Pancreas (tissue), 10 donors: ENCODE measurements around the gene RALGPS2. TPM values are rescaled to one million over a fixed set of nuclear protein-coding genes. Genes with fewer than 3 reads are reported as not detected.
A peak's percentile ranks its signal among the peaks of the same experiment; 100 is the strongest.

Source experiments
- ATAC-seq, 4 donors: fragments of 200-7000 bp; cut with Tn5 transposase; one replicate each; pipeline versions ENCODE4 v1.8.0 to v1.9.1; 2020; ENCODE audit warnings: mild to moderate bottlenecking in 4 of 4, moderate library complexity in 4 of 4
- DNase-seq, 6 donors: peaks; one replicate each; pipeline ENCODE4 v3.0.0-alpha.2; 2020
- FAIRE-seq: peaks from 2 replicates; lab custom pipeline; 2012; peaks lifted over from hg19 to GRCh38; lab: Jason Lieb, UNC
- H3K27ac ChIP-seq, 4 donors: fragments of 200-600 bp; sonication (generic); 1 replicate in 3 of 4; 2 replicates in 1 of 4; pipeline versions ENCODE4 v1.5.0 to v1.8.0; 2020
- H3K27me3 ChIP-seq, 4 donors: fragments of 200-600 bp; one replicate each; pipeline ENCODE4 v1.8.0; 2021
- H3K36me3 ChIP-seq, 3 donors: fragments of 200-600 bp; sonication (generic) in 1 of 3; one replicate each; pipeline versions ENCODE4 v1.5.0 to v1.8.0; 2020 to 2021
- H3K4me1 ChIP-seq, 3 donors: fragments of 200-600 bp; one replicate each; pipeline ENCODE4 v1.8.0; 2021
- H3K4me3 ChIP-seq, 4 donors: fragments of 200-600 bp; sonication (generic) in 2 of 4; one replicate each; pipeline versions ENCODE4 v1.5.0 to v1.8.0; 2020 to 2021
- H3K9me3 ChIP-seq, 4 donors: fragments of 200-600 bp; one replicate each; pipeline ENCODE4 v1.8.0; 2021
- WGBS, 2 donors: extraction: QIAGEN DNeasy Blood & Tissue Kit; methylation state at CpG; one replicate each; pipeline ENCODE4 v1.1.7; 2013; 5-methylcytosine and 5-hydroxymethylcytosine counted together
- intact Hi-C, 3 donors: fragments of 100-400 bp; cut with DNase I; formaldehyde crosslinking; loops; one replicate each; pipeline versions ENCODE4 v1.11.1 to v1.14.2; 2022
- polyA plus RNA-seq, 2 donors: library from polyadenylated mRNA; stranded (reverse); fragments of 200-250 nt; gene quantifications; one replicate each; pipeline ENCODE4 v1.2.3, GENCODE V29; 2013
- total RNA-seq, 6 donors: library from RNA; stranded (reverse); fragmentation: NEBNext Ultra II Directional in 4 of 6; extraction: Animal tissue kit (Norgen Biotek cat#: 25700) in 4 of 6; gene quantifications; one replicate each; pipeline versions ENCODE4 v1.2.1 to v1.2.4, GENCODE V29; 2021 to 2023
- TF ChIP-seq, protein P1 (sequence below), 4 donors: fragments of 200-600 bp; sonication (generic) in 3 of 4; IDR thresholded peaks; one replicate each; pipeline versions ENCODE4 v1.5.0 to v1.8.0; 2021; ENCODE audit warnings: antibody characterized with exemption in 4 of 4
- donor health status: healthy with polysubstance abuse.
- donor health status: DM: no; HTN: no; CAD: no; lungs with moderate emphysema.
- donor health status: DM: no; HTN: no; CAD: no.
- donor health status: control.
- donor health status: control.
- donor health status: Bipolar disorder and iron deficiency.
- donor health status: DM: yes; HTN: yes; CAD: no.
- donor health status: DM: no; HTN: no; CAD: no.
- donor health status: DM: no; HTN: no; CAD: no.
- donor health status: DM: yes; HTN: yes; CAD: no.

RALGPS2 gene
- total and polyA plus RNA-seq, 8 donors = 1.9 to 11.6 (median 7.6) TPM

DNA sequence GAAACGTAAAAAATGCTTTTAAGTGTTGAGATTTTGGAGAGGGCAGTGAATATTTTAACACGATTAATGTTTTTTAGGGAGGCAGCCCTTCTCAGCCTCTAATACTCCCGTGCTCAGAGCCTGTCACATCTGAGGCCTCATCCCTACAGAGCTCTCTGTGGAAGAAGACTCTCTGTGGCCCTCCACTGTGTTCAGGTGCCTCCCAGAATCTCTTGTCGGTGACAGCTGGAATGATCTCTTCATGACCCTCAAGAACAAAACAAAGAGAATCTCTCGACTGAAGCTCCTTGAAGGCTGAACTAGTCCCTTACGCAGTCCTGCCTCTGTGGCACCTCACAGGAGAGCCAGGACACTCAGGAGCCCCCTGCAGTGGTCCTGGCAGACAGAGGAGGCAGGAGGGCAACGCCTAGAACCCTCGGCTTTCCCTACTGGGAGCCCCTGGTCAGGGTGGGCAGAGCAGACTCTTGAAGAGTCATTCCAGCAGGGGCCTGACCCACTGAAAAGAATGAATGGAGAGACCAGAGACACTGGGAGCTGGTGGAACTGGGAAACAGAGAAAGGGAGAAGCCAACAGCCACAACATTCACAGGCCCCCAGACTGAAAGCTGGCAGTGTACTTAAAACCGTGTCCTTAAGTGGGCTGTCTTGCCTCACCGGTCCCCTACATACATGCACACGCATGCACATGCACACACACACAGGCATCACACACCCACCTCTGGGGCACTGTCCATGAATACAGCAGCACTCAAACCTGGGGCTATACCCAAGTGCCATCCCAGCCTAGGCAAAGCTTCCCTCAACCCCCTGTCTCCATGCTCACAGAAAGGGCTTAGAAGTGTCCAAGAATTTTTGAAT lies 213.3 kb downstream of the RALGPS2 start:
- Histone ChIP-seq H3K36me3 (no peaks in the 10 kb centered on the region), H3K4me1 (no peaks in the 10 kb centered on the region), H3K27ac (peak overlapping the region in 2 of 4 donors; percentile 23 to 29), H3K4me3 (no peak overlapping the region), H3K9me3 (no peaks in the 10 kb centered on the region), H3K27me3 (no peaks in the 10 kb centered on the region)
- TF ChIP-seq, protein P1, sequence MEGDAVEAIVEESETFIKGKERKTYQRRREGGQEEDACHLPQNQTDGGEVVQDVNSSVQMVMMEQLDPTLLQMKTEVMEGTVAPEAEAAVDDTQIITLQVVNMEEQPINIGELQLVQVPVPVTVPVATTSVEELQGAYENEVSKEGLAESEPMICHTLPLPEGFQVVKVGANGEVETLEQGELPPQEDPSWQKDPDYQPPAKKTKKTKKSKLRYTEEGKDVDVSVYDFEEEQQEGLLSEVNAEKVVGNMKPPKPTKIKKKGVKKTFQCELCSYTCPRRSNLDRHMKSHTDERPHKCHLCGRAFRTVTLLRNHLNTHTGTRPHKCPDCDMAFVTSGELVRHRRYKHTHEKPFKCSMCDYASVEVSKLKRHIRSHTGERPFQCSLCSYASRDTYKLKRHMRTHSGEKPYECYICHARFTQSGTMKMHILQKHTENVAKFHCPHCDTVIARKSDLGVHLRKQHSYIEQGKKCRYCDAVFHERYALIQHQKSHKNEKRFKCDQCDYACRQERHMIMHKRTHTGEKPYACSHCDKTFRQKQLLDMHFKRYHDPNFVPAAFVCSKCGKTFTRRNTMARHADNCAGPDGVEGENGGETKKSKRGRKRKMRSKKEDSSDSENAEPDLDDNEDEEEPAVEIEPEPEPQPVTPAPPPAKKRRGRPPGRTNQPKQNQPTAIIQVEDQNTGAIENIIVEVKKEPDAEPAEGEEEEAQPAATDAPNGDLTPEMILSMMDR (IDR thresholded peaks at IDR 0.05) = no peak
- WGBS, 2 donors = 62 to 75% methylated on average over 11 of the region's 11 CpGs
- FAIRE-seq = no peak
- intact Hi-C loops = no loop called here
- DNase-seq = no peak
- ATAC-seq = peak in 1 of 4 donors; percentile 26

DNA sequence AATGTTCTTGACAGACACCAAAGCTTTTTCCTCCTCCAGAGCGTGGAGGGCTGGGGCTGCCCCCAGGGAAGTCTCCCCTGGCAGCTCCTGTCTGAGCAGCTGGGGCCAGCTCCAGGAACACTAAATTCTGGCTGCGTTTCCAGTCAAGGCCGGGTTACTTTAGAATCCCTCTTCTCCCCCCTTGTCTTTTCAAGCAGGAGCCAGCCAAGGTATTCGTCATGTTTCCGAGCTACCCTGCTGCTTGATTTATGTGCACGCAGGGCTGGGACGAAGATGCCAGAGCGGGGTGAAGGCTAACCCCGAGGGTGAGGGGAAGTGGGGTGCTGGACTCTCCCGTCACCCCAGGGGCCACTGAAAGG lies 213.9 kb downstream of the RALGPS2 start:
- intact Hi-C loops = no loop called here
- Histone ChIP-seq H3K4me3 (no peak overlapping the region), H3K9me3 (no peaks in the 10 kb centered on the region), H3K27ac (peak overlapping the region in 3 of 4 donors; percentile 23 to 29 (median 29)), H3K4me1 (no peaks in the 10 kb centered on the region), H3K27me3 (no peaks in the 10 kb centered on the region), H3K36me3 (no peaks in the 10 kb centered on the region)
- TF ChIP-seq, protein P1 (IDR thresholded peaks at IDR 0.05) = no peak
- DNase-seq (peak in 1 of 6 donors; percentile 42), ATAC-seq (peak; percentile 47 to 77 (median 66)), FAIRE-seq (no peak)
- 27 to 44% methylated on average over 10 of the region's 10 CpGs for WGBS, 2 donors

- no peaks in the 10 kb centered on the region for H3K9me3 ChIP-seq
- intact Hi-C loops = no loop called here
- H3K4me3 ChIP-seq = no peak overlapping the region
- no peaks in the 10 kb centered on the region for H3K4me1 ChIP-seq
- peak overlapping the region in 3 of 4 donors; percentile 23 to 29 (median 29) for H3K27ac ChIP-seq
- WGBS, 2 donors = 56 to 62% methylated on average over 15 of the region's 15 CpGs
- no peak for DNase-seq
- no peaks in the 10 kb centered on the region for H3K27me3 ChIP-seq
- no peaks in the 10 kb centered on the region for H3K36me3 ChIP-seq
- TF ChIP-seq, protein P1 (IDR thresholded peaks at IDR 0.05) = no peak
- no peak for FAIRE-seq
- peak in 3 of 4 donors; percentile 37 to 61 (median 48) for ATAC-seq
Observed at GRCh38 chr1:178939338-178940067, 214.5 kb downstream of the RALGPS2 start.

- H3K27ac ChIP-seq = no peak overlapping the region
- H3K9me3 ChIP-seq = no peaks in the 10 kb centered on the region
- intact Hi-C loops = no loop called here
- H3K36me3 ChIP-seq = no peaks in the 10 kb centered on the region
- ATAC-seq (no peak), FAIRE-seq (no peak), DNase-seq (no peak)
- H3K4me1 ChIP-seq = no peaks in the 10 kb centered on the region
- no peak overlapping the region for H3K4me3 ChIP-seq
- no peaks in the 10 kb centered on the region for H3K27me3 ChIP-seq
- WGBS, 2 donors = 73 to 82% methylated on average over 7 of the region's 7 CpGs
- TF ChIP-seq, protein P1 (IDR thresholded peaks at IDR 0.05) = no peak
Observed at GRCh38 chr1:178940068-178940765, 215.2 kb downstream of the RALGPS2 start.
